HG02938 (cell line): ENCODE results near the gene MAGEA8.
"Not testable (repeated sequence)": the region's sequence is repeated elsewhere in the genome, so short reads cannot be mapped to it uniquely, and the experiment has no call there.

Experiments used
- ATAC-seq: cut with Tn5 transposase; IDR thresholded peaks from one replicate; pipeline ENCODE4 v1.9.1; 2021; ENCODE audit warnings: mild to moderate bottlenecking, moderate library complexity; ENCODE audit not compliant: unreplicated experiment

MAGEA8 gene

DNA sequence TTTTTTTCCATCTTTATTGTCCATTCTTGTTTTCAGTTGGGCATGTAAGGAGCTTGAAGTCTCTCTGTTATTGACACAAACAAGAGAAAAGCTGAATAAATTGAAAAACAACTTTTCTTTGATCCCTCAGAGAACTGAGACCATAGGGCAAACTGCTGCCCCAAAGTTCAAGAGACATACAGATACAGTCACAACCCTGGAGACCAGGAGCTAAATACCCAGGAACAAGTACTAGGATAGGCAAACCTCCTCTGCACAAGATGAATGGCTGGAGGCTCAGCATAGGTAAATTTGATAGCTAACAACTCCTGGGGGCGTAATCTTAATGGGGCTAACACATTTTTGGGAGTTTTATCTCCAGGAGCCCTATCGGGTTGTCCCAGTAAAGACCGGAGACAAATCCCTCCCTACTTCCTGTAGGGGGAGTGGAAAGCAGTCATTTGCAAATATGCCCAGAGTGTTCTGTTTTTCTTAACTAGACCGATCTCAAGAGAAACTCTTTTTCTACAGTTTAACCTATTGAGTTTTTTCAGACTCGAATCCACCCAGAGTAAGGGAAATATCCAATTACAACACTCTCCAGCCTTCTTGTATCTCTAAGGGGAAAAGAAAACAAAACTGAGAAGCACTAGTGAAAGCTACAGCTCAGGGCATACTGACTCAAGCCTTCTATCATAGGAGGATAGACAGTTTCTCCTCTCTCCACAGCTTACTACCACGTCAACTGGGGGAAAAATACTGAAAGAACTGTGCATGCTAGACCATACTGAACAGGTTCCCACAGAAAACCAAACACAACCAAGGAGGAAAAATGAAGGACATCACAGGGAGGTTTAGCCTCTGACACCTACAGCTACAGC is 23.1 kb downstream of the MAGEA8 start:
- ATAC-seq, result peak; percentile 90

DNA sequence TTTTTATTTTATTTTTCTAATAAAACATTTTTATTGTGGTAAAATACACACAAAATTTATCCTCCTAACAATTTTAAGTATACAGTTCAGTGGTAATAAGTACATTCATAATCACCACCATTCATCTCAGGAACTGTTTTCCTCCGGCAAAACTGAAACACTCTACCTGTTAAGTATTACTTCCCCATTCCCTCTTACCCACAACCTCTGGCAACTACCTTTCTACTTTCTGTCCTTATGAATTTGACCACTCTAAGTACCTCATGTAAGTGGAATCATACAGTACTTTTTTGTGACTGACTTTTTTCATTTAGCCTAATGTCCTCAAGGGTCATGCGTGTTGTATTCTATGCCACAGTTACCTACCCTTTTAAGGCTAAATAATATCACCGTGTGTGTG is 27.3 kb downstream of the MAGEA8 start:
- ATAC-seq, result peak; percentile 53

DNA sequence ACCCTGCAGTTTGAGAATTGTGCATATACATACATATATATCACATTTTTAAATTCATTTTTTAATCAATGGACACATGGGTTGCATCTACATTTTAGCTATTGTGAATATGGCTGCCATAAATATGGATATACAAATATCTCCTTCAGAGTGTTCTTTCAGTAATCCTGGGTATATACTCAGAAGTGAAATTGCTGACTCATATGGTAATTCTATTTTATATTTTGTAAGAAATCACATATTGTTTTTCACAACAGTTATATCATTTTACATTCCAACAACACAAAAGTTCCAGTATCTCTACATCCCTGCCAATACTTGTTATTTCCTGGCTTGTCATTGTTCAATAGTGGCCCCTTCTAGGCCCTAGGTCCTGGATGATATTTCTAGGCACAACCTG is 27.7 kb downstream of the MAGEA8 start:
- ATAC-seq, result no peak

DNA sequence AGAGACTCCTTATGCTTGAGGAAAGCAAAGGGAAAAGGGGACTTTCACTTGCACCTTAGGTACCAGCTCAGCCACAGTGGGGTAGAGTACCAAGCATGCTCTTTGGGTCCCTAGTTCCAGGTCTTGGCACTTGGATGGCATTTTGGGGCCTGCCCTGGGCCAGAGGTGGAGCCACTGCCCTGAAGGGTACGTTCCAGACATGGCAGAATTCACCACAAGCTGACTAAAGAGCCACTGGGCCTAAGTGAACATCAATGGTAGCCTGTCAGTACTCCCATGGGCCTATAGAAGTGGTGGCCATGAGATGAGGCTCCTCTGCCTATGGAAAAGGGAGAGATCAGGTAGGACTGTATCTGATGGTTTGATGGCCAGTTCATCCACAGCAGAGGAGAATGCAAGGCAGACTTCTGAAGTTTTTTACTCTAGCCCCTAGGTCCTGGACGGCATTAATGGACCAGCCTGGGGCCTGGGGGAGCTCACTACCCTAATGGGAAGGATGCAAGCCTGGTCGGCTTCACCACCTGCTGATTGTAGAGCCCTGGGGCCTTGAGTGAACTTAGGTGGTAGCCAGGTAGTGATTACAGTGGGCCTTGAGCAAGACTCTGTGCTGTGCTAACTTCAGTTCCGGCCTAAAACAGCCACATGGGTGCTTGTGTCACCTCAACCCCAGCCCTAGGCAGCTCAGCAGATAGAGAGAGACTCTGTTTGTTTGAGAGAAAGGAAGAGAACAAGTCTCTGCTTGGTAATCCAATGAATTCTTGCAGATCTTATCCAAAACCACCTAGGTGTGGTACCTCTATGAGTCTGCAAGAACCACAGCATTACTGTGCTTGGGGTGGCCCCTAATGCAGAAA is 28.6 kb downstream of the MAGEA8 start:
- ATAC-seq, result no peak

DNA sequence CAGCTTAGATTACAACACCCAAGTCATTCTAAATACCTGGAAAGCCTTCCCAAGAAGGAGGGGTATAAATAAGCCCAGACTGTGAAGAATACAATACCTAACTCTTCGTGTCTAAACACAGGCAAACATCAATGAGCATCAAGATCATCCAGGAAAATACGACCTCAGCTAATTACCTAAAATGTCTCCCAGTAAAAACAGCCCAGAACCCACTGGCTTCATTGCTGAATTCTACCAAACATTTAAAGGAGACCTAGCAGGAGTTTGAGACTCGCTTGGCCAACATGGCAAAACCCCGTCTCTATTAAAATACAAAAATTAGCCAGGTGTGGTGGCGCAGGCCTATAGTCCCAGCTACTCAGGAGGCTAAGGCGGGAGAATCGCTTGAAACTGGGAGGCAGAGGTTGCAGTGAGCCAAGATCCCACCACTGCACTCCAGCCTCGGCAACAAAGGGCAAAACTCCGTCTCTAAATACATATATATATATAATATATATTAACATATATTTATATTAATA is 29.3 kb downstream of the MAGEA8 start:
- no peak for ATAC-seq

DNA sequence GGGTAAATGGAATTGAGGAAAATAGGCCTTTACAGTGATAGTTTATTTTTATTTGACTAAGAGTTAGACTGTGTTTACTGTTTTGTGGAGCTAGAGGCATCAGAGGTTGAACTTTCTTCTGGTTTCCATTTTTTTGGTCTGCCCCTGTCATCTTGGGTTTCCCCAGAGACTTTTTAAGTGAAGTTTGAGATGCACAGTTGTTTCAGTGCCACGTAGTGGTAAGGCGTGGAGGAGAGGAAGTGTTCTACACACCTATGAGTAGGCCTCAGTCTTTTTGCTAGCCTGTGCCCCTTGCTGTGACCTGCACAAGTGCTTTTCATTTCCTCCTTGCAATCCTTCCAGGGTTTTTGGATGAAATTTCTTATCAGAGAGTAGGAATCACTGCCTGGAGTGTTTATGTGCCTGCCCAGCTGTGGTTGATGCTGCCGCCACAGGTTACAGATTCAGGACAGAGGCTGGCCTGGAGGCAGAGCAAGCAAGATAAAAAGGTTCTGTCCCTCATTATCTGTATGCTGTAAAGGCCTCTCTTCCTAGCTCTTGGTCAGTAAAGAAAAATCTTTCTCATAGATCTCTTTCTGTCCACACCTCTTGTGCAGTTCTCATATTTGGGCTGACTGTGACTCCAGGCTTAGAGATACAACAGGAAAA is 35.9 kb downstream of the MAGEA8 start:
- peak; percentile 79 for ATAC-seq

DNA sequence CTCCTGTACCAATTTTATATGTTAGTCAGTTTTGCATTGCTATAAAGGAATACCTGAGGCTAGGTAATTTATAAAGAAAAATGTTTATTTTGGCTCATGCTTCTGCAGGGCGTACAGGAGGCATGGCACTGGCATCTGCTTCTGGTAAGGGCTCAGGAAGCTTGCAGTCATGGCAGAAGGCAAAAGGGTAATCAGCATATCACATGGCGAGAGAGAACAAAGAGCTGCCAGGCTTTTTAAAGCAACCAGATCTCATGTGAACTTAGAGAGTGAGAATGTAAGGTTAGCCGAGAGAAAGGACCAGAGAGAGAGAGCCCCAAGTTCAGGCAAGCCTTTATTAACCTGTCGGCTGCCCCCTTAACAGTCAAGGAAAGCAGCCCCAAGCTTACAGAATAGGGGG is 42.9 kb downstream of the MAGEA8 start:
- not testable (repeated sequence) for ATAC-seq

DNA sequence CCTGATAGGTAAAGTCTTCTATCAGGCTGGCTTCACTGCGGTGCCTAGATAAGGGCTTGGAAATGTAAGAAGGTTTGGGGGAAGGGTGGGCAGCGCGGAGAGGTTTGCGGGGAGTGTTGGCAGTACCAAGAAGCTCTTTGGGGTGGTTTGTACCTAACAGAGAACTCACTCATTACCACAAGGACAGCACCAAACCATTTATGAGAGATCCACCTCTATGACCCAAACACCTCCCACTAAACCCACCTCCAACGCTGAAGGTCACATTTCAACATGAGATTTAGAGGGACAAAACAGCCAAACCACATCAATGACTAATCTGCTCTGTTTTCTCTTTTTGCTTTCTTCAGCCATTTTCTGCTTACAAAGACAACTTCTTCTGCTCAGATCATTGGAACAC is 43.5 kb downstream of the MAGEA8 start:
- not testable (repeated sequence) for ATAC-seq

DNA sequence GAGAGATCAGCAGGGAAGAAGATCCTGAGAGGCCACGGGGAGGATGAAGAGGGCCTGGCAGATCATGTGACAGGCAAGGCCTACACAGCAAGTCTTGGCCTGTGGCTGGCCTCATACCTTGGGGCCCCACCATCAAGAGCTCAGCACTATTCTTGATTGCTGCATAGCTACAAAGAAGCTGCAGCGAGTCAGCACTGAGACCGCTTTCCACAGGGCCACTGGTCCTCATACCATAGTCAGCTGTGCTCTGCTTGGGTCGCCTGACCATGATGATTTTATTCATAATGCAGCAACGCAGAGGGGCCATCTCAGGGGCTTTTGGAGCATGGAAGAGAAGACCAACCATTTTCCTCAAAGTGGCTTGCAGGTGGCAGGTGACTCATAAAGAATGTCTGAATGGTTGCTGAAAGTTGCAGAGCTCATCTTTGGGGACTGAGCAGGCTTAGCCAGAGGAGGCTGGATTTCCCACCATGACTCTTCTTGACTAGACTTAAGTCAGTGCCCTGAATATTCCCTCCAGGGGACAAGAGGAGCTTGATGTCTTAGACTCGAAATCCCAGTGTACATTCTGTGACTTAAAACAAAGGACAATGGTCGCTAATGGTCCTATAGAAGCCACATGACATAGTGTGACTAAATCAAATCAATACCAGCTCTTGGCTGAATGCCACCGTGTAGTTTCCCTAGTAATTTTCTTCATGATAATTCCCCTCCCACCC is 46.4 kb downstream of the MAGEA8 start:
- not testable (repeated sequence) for ATAC-seq

DNA sequence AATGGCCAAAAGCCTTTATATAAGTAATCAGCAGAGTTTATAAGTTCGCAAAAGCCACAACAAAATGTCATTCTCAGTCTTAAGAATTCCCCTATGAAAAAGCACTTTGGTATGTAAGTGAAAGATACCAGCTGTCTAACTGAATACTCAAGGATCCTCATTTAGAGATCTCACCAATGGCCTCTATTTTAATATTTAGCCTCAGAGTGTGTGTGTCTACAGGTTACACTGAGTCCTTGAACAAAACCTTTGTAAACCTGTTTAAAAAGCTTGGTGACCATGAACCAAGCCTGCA is 46.9 kb downstream of the MAGEA8 start:
- ATAC-seq, result not testable (repeated sequence)

DNA sequence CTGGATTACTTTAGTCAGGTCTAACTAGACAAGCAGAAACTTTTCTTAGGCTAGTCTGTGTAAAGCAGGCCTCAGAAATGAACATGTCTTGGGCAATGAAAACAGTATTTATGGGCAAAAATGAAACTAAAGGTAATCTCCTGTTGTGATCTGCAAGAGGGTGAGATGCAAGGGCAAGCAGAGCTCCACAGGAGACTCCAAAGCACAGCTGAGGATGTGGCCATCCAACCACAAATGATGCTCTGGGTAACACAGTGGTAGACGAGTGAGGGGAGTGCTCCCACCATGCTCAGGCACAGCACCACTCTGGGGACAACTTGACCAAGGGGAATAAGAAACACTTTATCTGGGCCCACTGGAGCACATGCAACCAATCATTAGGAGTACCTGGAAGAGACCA is 47.7 kb downstream of the MAGEA8 start:
- ATAC-seq, result not testable (repeated sequence)

DNA sequence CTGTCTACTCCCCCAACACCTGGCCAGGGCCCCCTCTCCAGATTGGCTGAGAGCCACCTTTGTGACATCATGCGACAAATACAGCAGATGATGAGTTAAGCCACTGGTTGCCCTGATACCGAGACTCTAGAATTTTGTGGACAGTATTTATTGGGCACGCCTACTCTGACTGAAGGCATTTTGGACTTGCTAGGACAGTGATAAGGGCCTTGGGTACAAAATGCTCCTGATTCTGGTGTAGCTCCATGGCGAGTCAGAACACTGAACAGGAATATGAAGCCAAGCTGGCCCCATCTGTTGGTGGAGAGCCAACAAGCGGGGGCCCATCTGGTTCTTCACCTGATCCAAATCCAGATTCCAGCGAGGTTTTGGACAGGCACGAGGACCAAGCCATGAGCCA is 48.4 kb downstream of the MAGEA8 start, which contains the start of gene HSFX4:
HSFX4 (plus strand) TSS at position 174 of the 400 bp plus-strand sequence; CDS start at position 246, 72 bp downstream.
- ATAC-seq, result not testable (repeated sequence)

DNA sequence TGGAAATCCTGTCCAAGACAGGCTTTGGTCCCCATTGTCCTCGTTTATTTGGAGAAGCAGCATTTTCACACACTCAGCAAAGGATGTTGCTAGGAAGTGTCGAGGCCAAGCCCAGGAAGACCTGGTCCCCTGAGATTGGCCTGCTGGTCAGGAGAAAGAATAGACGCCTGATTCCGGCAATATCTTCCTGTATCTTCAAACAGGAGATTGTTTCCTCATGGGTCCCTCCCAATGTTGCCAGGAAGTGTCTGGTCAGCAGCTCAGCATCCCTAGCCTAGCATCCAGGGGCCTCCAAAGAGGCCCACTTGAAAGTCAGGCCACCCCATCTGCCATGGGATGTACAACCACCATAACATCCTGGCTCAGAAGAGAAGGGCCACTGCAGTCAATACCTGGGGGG is 50.4 kb downstream of the MAGEA8 start:
- not testable (repeated sequence) for ATAC-seq

DNA sequence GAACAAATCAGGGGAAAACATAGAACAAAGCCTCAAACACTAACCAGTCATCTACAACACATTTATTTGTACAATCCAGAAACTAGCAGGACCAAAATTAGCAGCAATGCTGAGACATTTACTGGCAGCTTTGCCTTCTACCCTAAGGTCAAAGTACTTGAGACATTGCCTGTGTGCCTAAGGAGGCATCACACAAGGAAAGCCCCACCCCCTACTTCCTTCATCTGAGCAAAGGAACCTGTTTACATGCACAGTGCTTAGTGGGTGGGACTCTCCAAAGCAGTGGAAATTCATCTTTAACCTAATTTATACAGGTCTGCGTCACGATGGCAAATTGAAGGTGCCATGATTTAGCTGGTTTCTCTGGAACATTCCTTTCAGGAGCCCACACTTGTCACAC is 51.2 kb downstream of the MAGEA8 start:
- ATAC-seq, result not testable (repeated sequence)

DNA sequence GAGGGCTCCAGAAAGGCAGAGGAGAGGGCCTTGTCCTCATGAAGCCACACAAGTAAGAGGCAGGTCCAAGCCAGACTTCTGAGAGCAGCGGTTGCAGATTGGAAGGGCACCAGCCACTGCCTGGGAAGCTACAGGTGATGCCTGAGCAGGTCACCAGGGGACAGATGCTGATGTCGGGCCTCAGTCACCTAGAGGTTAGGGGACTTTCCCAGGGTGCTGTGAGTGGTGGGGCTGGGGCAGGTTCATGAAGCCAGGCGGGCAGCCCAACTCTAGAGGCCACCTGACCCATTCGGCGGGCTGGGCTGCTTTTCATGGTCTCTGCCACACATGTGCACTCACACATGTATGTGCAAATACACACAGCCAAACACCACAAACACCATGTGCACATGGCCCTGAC is 52.0 kb downstream of the MAGEA8 start:
- not testable (repeated sequence) for ATAC-seq

DNA sequence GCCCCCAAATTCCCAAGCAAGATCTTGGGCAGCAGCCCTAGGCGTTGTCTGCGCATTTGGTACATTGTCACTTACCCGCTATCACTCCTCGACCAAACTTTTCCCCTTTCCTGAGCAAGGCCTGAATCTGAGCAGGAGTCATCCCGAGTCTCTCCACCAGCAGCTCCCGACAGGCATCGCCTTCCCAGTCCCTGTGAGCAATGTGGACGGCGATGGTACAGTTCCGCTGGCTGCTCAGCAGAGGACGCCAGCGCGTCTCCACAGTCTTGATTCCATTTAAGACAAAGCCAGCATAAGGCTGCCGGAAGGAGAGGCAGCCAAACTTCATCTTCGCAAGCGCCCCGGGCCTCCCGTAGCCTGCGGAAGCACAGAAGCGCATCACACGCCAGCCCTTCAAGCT is 52.6 kb downstream of the MAGEA8 start:
- not testable (repeated sequence) for ATAC-seq
